ENCODE data around the gene CLCNKB. TPM values are rescaled to one million over a fixed set of nuclear protein-coding genes. Genes with fewer than 3 reads are reported as not detected.
"Not testable (repeated sequence)": the region's sequence is repeated elsewhere in the genome, so short reads cannot be mapped to it uniquely, and the experiment has no call there.

CLCNKB gene
- total and polyA plus RNA-seq, 4 donors = 0.06 to 1.9 (median 0.29) TPM

GRCh38 chr1:16019644-16020277, 23.8 kb upstream of the CLCNKB start:
- 71 to 82% methylated on average over 9 of the region's 9 CpGs for WGBS, 2 donors
- ATAC-seq (ENCODE audit: insufficient read depth, low FRiP score) (no peak), DNase-seq (peak in 1 of 3 donors; percentile 50)
- Histone ChIP-seq H3K27me3 (ENCODE audit: control insufficient read depth in 3 of 3, insufficient read depth in 3 of 3, low read length in 2 of 3) (no peaks in the 10 kb centered on the region), H3K9me3 (ENCODE audit: control insufficient read depth in 4 of 4, insufficient read depth in 3 of 4, low read length in 3 of 4) (no peaks in the 10 kb centered on the region), H3K4me3 (no peak overlapping the region), H3K9ac (ENCODE audit: insufficient read depth in 1 of 2, low read length in 2 of 2) (peak overlapping the region in 1 of 2 donors; percentile 24), H3K4me1 (ENCODE audit: control insufficient read depth in 5 of 5, insufficient read depth in 5 of 5, low read length in 5 of 5) (peaks cover 0 to 18% (median 9%) of the 10 kb centered on the region in 5 donors), H3K27ac (ENCODE audit: low read depth in 1 of 2, low read length in 1 of 2) (peak overlapping the region; percentile 25 to 97), H3K36me3 (ENCODE audit: control insufficient read depth in 4 of 4, insufficient read depth in 4 of 4, low read length in 4 of 4) (no peaks in the 10 kb centered on the region)
- TF ChIP-seq, protein P1, sequence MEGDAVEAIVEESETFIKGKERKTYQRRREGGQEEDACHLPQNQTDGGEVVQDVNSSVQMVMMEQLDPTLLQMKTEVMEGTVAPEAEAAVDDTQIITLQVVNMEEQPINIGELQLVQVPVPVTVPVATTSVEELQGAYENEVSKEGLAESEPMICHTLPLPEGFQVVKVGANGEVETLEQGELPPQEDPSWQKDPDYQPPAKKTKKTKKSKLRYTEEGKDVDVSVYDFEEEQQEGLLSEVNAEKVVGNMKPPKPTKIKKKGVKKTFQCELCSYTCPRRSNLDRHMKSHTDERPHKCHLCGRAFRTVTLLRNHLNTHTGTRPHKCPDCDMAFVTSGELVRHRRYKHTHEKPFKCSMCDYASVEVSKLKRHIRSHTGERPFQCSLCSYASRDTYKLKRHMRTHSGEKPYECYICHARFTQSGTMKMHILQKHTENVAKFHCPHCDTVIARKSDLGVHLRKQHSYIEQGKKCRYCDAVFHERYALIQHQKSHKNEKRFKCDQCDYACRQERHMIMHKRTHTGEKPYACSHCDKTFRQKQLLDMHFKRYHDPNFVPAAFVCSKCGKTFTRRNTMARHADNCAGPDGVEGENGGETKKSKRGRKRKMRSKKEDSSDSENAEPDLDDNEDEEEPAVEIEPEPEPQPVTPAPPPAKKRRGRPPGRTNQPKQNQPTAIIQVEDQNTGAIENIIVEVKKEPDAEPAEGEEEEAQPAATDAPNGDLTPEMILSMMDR (IDR thresholded peaks at IDR 0.05; ENCODE audit: control extremely low read depth, extremely low read depth) = no peak

- peak overlapping the region in 1 of 2 donors; percentile 93 for H3K27ac ChIP-seq (ENCODE audit: low read depth in 1 of 2, low read length in 1 of 2)
- H3K27me3 ChIP-seq (ENCODE audit: control insufficient read depth in 3 of 3, insufficient read depth in 3 of 3, low read length in 2 of 3) = no peaks in the 10 kb centered on the region
- no peaks in the 10 kb centered on the region for H3K9me3 ChIP-seq (ENCODE audit: control insufficient read depth in 4 of 4, insufficient read depth in 3 of 4, low read length in 3 of 4)
- 84 to 91% methylated on average over 6 of the region's 6 CpGs for WGBS, 2 donors
- no peak for ATAC-seq (ENCODE audit: insufficient read depth, low FRiP score)
- no peaks in the 10 kb centered on the region for H3K36me3 ChIP-seq (ENCODE audit: control insufficient read depth in 4 of 4, insufficient read depth in 4 of 4, low read length in 4 of 4)
- H3K4me3 ChIP-seq = no peak overlapping the region
- H3K4me1 ChIP-seq (ENCODE audit: control insufficient read depth in 5 of 5, insufficient read depth in 5 of 5, low read length in 5 of 5) = peaks cover 0 to 15% (median 9%) of the 10 kb centered on the region in 5 donors
- DNase-seq = no peak
- TF ChIP-seq, protein P1 (IDR thresholded peaks at IDR 0.05; ENCODE audit: control extremely low read depth, extremely low read depth) = no peak
- H3K9ac ChIP-seq (ENCODE audit: insufficient read depth in 1 of 2, low read length in 2 of 2) = no peak overlapping the region
These were observed 23.3 kb upstream of the CLCNKB start for GRCh38 chr1:16020325-16020724.

DNA sequence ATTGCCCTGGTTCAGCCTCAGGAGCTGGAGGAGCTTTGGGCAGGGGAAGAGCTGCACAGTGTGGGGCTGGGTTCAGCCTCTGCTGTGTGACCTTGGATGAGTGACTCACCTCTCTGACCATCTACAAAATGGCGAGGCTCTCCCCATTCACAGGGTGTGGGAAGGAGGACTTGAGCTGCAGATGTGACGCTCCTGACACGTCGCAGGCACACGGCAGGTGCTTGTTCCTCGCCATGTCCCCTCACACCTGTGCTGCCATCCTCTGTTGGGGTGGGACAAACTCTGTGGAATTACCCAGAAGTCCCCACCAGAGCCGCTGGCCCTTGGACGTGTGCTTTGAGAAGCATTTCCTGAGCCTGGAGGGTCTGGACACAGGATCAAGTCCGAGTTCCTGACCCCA, 22.7 kb upstream of the CLCNKB start:
- not testable (repeated sequence) for H3K36me3 ChIP-seq (ENCODE audit: control insufficient read depth in 4 of 4, insufficient read depth in 4 of 4, low read length in 4 of 4); ATAC-seq (ENCODE audit: insufficient read depth, low FRiP score); H3K4me3 ChIP-seq; H3K9me3 ChIP-seq (ENCODE audit: control insufficient read depth in 4 of 4, insufficient read depth in 3 of 4, low read length in 3 of 4); H3K27me3 ChIP-seq (ENCODE audit: control insufficient read depth in 3 of 3, insufficient read depth in 3 of 3, low read length in 2 of 3); H3K9ac ChIP-seq (ENCODE audit: insufficient read depth in 1 of 2, low read length in 2 of 2); DNase-seq
- WGBS, 2 donors = 85 to 88% methylated on average over 8 to 9 of the region's 9 CpGs
- Histone ChIP-seq H3K27ac (ENCODE audit: low read depth in 1 of 2, low read length in 1 of 2) (peak overlapping the region in 1 of 2 donors; percentile 93), H3K4me1 (ENCODE audit: control insufficient read depth in 5 of 5, insufficient read depth in 5 of 5, low read length in 5 of 5) (peaks cover 0 to 15% (median 9%) of the 10 kb centered on the region in 5 donors)

- H3K9ac ChIP-seq (ENCODE audit: insufficient read depth in 1 of 2, low read length in 2 of 2) = no peak within 1 kb of the TSS
- H3K4me3 ChIP-seq = no peak within 1 kb of the TSS
- no peaks in the 10 kb centered on the region for H3K27me3 ChIP-seq (ENCODE audit: control insufficient read depth in 3 of 3, insufficient read depth in 3 of 3, low read length in 2 of 3)
- TF ChIP-seq, protein P1 (IDR thresholded peaks at IDR 0.05; ENCODE audit: control extremely low read depth, extremely low read depth) = no peak
- WGBS, 2 donors = 65 to 69% methylated on average over 6 of the region's 6 CpGs
- no peak for DNase-seq
- no peaks in the 10 kb centered on the region for H3K36me3 ChIP-seq (ENCODE audit: control insufficient read depth in 4 of 4, insufficient read depth in 4 of 4, low read length in 4 of 4)
- no peak within 1 kb of the TSS for H3K27ac ChIP-seq (ENCODE audit: low read depth in 1 of 2, low read length in 1 of 2)
- H3K9me3 ChIP-seq (ENCODE audit: control insufficient read depth in 4 of 4, insufficient read depth in 3 of 4, low read length in 3 of 4) = no peaks in the 10 kb centered on the region
- peaks cover 0 to 15% (median 9%) of the 10 kb centered on the region in 5 donors for H3K4me1 ChIP-seq (ENCODE audit: control insufficient read depth in 5 of 5, insufficient read depth in 5 of 5, low read length in 5 of 5)
- ATAC-seq (ENCODE audit: insufficient read depth, low FRiP score) = no peak
These were observed 21.9 kb upstream of the CLCNKB start, which contains the start of gene CLCNKA for GRCh38 chr1:16021681-16022080. Gene CLCNKA, plus strand, starts transcription at chr1:16022036. Its CDS starts 584 bp downstream, at chr1:16022620.

All from lung (tissue), 12 donors.